ENCODE data around the gene ZNF24.

ZNF24 gene

GRCh38 chr18:35335866-35336265 is 8.4 kb downstream of the ZNF24 start:
- TF ChIP-seq CTCF (IDR thresholded peaks at IDR 0.05; ENCODE audit: low read length): no peak
- no peak for TF ChIP-seq EZH2 (IDR thresholded peaks at IDR 0.05; ENCODE audit: borderline replicate concordance, low read length)
- H3K79me2 ChIP-seq (ENCODE audit: insufficient read depth, low read length): peaks cover 7% of the 10 kb centered on the region; the same call in 1 of the 2 replicates
- no peaks in the 10 kb centered on the region for H3F3A ChIP-seq (ENCODE audit: insufficient read depth, low read length)
- no peaks in the 10 kb centered on the region for H3K4me1 ChIP-seq (ENCODE audit: insufficient read depth, low read length, severe bottlenecking)
- H3K36me3 ChIP-seq (ENCODE audit: insufficient read depth, low read length): peaks cover 87% of the 10 kb centered on the region
- no peaks in the 10 kb centered on the region for H3K9me2 ChIP-seq (ENCODE audit: low read depth, low read length)
- H3K4me3 ChIP-seq (ENCODE audit: low read depth, low read length, poor library complexity, severe bottlenecking): no peak overlapping the region
- no peaks in the 10 kb centered on the region for H4K20me1 ChIP-seq (ENCODE audit: insufficient read depth, low read length)
- no peaks in the 10 kb centered on the region for H3K9me3 ChIP-seq (ENCODE audit: low read length)
- no peak overlapping the region for H3K27ac ChIP-seq (ENCODE audit: low read depth, low read length, poor library complexity, severe bottlenecking)
- no peak overlapping the region for H3K4me2 ChIP-seq (ENCODE audit: low read length)
- no peak overlapping the region for H3K9ac ChIP-seq (ENCODE audit: low read length)
- H2AFZ ChIP-seq (ENCODE audit: low read length): no peak overlapping the region
- no peaks in the 10 kb centered on the region for H3K27me3 ChIP-seq (ENCODE audit: insufficient read depth, low read length)

- H3K27me3 ChIP-seq (ENCODE audit: insufficient read depth, low read length): no peaks in the 10 kb centered on the region
- no peaks in the 10 kb centered on the region for H3K79me2 ChIP-seq (ENCODE audit: insufficient read depth, low read length)
- no peak overlapping the region for H3K4me2 ChIP-seq (ENCODE audit: low read length)
- H3K27ac ChIP-seq (ENCODE audit: low read depth, low read length, poor library complexity, severe bottlenecking): no peak overlapping the region
- H3F3A ChIP-seq (ENCODE audit: insufficient read depth, low read length): no peaks in the 10 kb centered on the region
- no peak overlapping the region for H2AFZ ChIP-seq (ENCODE audit: low read length)
- H3K9me3 ChIP-seq (ENCODE audit: low read length): no peaks in the 10 kb centered on the region
- H3K4me3 ChIP-seq (ENCODE audit: low read depth, low read length, poor library complexity, severe bottlenecking): no peak overlapping the region
- no peaks in the 10 kb centered on the region for H3K4me1 ChIP-seq (ENCODE audit: insufficient read depth, low read length, severe bottlenecking)
- no peaks in the 10 kb centered on the region for H3K9me2 ChIP-seq (ENCODE audit: low read depth, low read length)
- H3K36me3 ChIP-seq (ENCODE audit: insufficient read depth, low read length): peaks cover 77% of the 10 kb centered on the region
- H4K20me1 ChIP-seq (ENCODE audit: insufficient read depth, low read length): no peaks in the 10 kb centered on the region
- TF ChIP-seq CTCF (IDR thresholded peaks at IDR 0.05; ENCODE audit: low read length) (no peak), EZH2 (IDR thresholded peaks at IDR 0.05; ENCODE audit: borderline replicate concordance, low read length) (no peak)
- H3K9ac ChIP-seq (ENCODE audit: low read length): no peak overlapping the region
Measured at GRCh38 chr18:35334821-35335220, 9.4 kb downstream of the ZNF24 start.

DNA sequence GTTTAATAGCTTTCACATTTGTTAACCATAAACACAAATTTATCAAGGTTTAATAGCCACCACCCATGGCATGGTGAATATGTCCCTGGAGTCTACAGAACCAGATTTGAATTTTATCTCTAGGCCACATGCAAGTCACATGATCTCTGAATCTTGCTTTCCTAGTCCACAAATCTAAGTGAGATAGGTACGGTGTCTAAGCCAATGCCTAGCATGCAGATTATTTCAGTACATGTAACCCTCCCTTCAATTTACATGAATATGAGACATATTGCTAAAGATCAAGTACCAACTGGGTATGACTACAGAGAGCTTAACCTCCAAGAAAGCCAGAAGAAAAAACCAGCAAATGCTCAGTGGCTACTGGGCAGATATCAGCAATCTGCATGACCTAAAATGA is 10.0 kb downstream of the ZNF24 start:
- Histone ChIP-seq H3K4me2 (ENCODE audit: low read length) (no peak overlapping the region), H3K9me2 (ENCODE audit: low read depth, low read length) (no peaks in the 10 kb centered on the region), H3K79me2 (ENCODE audit: insufficient read depth, low read length) (no peaks in the 10 kb centered on the region), H3K4me3 (ENCODE audit: low read depth, low read length, poor library complexity, severe bottlenecking) (no peak overlapping the region), H4K20me1 (ENCODE audit: insufficient read depth, low read length) (no peaks in the 10 kb centered on the region), H3K27ac (ENCODE audit: low read depth, low read length, poor library complexity, severe bottlenecking) (no peak overlapping the region), H3K9ac (ENCODE audit: low read length) (no peak overlapping the region), H3K27me3 (ENCODE audit: insufficient read depth, low read length) (no peaks in the 10 kb centered on the region), H3K4me1 (ENCODE audit: insufficient read depth, low read length, severe bottlenecking) (no peaks in the 10 kb centered on the region), H3F3A (ENCODE audit: insufficient read depth, low read length) (no peaks in the 10 kb centered on the region), H2AFZ (ENCODE audit: low read length) (no peak overlapping the region), H3K9me3 (ENCODE audit: low read length) (no peaks in the 10 kb centered on the region), H3K36me3 (ENCODE audit: insufficient read depth, low read length) (peaks cover 71% of the 10 kb centered on the region)
- TF ChIP-seq CTCF (IDR thresholded peaks at IDR 0.05; ENCODE audit: low read length) (no peak), EZH2 (IDR thresholded peaks at IDR 0.05; ENCODE audit: borderline replicate concordance, low read length) (no peak)

Data from OCI-LY1 (cell line).